Lower leg skin (tissue), 3 donors: ENCODE results near the gene TBC1D3.
"Not testable (repeated sequence)": the region's sequence is repeated elsewhere in the genome, so short reads cannot be mapped to it uniquely, and the experiment has no call there.

Experiments used
- CTCF ChIP-seq, 3 donors: fragments of 450-650 bp; IDR thresholded peaks; one replicate each; pipeline ENCODE4 v1.5.1; 2016; ENCODE audit warnings: antibody characterized with exemption in 3 of 3, mild to moderate bottlenecking in 3 of 3, moderate library complexity in 2 of 3
- POLR2A ChIP-seq, 2 donors: fragments of 450-650 bp; IDR thresholded peaks; one replicate each; pipeline ENCODE4 v1.6.1; 2016 to 2017; ENCODE audit warnings: antibody characterized with exemption in 2 of 2, mild to moderate bottlenecking in 1 of 2, moderate library complexity in 1 of 2

GRCh38 chr17:38192455-38192854, at the start of gene TBC1D3:
- not testable (repeated sequence) for TF ChIP-seq CTCF, POLR2A (IDR thresholded peaks at IDR 0.05)
